Upper lobe of left lung (tissue), 4 donors: ENCODE data around the gene CRKL.

ENCODE experiments used
- CTCF ChIP-seq, 6 experiments: fragments of 450-650 bp in 4 of 6; fragments of 200-600 bp in 2 of 6; sonication (generic) in 2 of 6; IDR thresholded peaks; one replicate each; pipeline ENCODE4 v1.5.1; 2016 to 2019; ENCODE audit warnings: antibody characterized with exemption in 6 of 6
- POLR2A ChIP-seq, 4 donors: fragments of 450-650 bp; IDR thresholded peaks; one replicate each; pipeline ENCODE4 v1.5.1; 2016 to 2017; ENCODE audit warnings: antibody characterized with exemption in 4 of 4, mild to moderate bottlenecking in 2 of 4
- POLR2AphosphoS5 ChIP-seq, 2 donors: sonication (generic); formaldehyde crosslinking; IDR thresholded peaks; one replicate each; pipeline ENCODE4 v1.5.1; 2017; ENCODE audit warnings: antibody characterized with exemption in 2 of 2

DNA sequence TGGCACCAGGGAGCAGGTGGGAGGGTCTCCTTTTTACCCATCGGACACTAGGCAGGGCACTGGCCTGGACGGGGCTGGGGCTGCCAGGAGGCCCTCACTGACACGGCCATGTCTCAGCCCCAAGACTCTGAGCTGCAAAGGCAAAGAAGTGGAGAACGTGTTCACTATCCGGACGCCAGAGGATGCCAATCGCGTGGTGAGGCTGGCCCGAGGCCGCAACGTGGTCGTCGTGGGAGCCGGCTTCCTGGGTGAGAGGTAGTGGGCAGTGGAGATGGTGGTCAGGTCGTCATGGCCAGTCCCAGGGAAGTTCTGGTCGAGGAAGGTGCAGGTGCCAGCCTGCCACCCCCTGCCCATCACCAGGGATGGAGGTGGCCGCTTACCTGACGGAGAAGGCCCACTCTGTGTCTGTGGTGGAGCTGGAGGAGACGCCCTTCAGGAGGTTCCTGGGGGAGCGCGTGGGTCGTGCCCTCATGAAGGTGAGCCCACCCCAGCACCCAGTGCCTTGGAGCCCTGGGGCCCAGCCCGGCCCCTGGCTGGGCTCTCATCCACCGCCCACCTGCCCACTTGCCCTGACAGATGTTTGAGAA is 59.2 kb downstream of the CRKL start:
- no peak for TF ChIP-seq CTCF (IDR thresholded peaks at IDR 0.05)
- TF ChIP-seq POLR2AphosphoS5 (IDR thresholded peaks at IDR 0.05) = no peak
- TF ChIP-seq POLR2A (IDR thresholded peaks at IDR 0.05) = no peak
